Bone marrow (tissue), 2 donors: ENCODE measurements around the gene PLEKHG4B.
"Not testable (repeated sequence)": the region's sequence is repeated elsewhere in the genome, so short reads cannot be mapped to it uniquely, and the experiment has no call there.

ENCODE experiments used
- DNase-seq, 2 donors: peaks; one replicate each; lab custom pipeline; 2025; lab: John Stamatoyannopoulos, UW

PLEKHG4B gene

GRCh38 chr5:199950-200645 lies 108.1 kb downstream of the PLEKHG4B start:
- DNase-seq = no peak

GRCh38 chr5:200985-201384 lies 109.0 kb downstream of the PLEKHG4B start:
- DNase-seq = no peak

GRCh38 chr5:201672-202071 lies 109.7 kb downstream of the PLEKHG4B start:
- DNase-seq = no peak

GRCh38 chr5:203246-203930 lies 111.4 kb downstream of the PLEKHG4B start:
- DNase-seq = no peak

- DNase-seq = no peak
Observed at GRCh38 chr5:204001-204400, 112.0 kb downstream of the PLEKHG4B start.

- DNase-seq = no peak
Observed at GRCh38 chr5:204462-204861, 112.5 kb downstream of the PLEKHG4B start.

- DNase-seq = no peak
Observed at GRCh38 chr5:204966-205670, 113.2 kb downstream of the PLEKHG4B start.

GRCh38 chr5:206406-206805 lies 114.4 kb downstream of the PLEKHG4B start:
- no peak for DNase-seq

- no peak for DNase-seq
Observed at GRCh38 chr5:206927-207536, 115.1 kb downstream of the PLEKHG4B start.

- DNase-seq = no peak
Observed at GRCh38 chr5:207599-207998, 115.6 kb downstream of the PLEKHG4B start.

GRCh38 chr5:208449-209114 lies 116.6 kb downstream of the PLEKHG4B start:
- DNase-seq = no peak

GRCh38 chr5:213803-214395 lies 121.9 kb downstream of the PLEKHG4B start:
- DNase-seq = no peak

GRCh38 chr5:215256-215655 lies 123.3 kb downstream of the PLEKHG4B start:
- DNase-seq = not testable (repeated sequence)

- not testable (repeated sequence) for DNase-seq
Observed at GRCh38 chr5:216076-216475, 124.1 kb downstream of the PLEKHG4B start.

GRCh38 chr5:217494-218456 lies 125.8 kb downstream of the PLEKHG4B start, which contains the start of the genes CCDC127 and SDHA:
CCDC127 (minus strand) TSS chr5:218153; CDS start chr5:216849, 1,304 bp downstream.
SDHA (plus strand) TSS chr5:218320; CDS start chr5:218356, 36 bp downstream.
- DNase-seq = peak; percentile 83 to 93

GRCh38 chr5:218457-219291 lies 126.7 kb downstream of the PLEKHG4B start:
- DNase-seq = peak in 1 of 2 donors; percentile 53

- no peak for DNase-seq
Observed at GRCh38 chr5:219460-219863, 127.5 kb downstream of the PLEKHG4B start.

- peak in 1 of 2 donors; percentile 55 for DNase-seq
Observed at GRCh38 chr5:219991-220390, 128.0 kb downstream of the PLEKHG4B start.
